ENCODE measurements around the gene F10. TPM values are rescaled to one million over a fixed set of nuclear protein-coding genes. Genes with fewer than 3 reads are reported as not detected.

Gene F10
- total and polyA plus RNA-seq, 9 of the 15 experiments (the other 6 are each of a cell fraction or from before 2014, with no cell fraction given) = 0.04 to 0.09 (median 0.07) TPM; not detected in 5

DNA sequence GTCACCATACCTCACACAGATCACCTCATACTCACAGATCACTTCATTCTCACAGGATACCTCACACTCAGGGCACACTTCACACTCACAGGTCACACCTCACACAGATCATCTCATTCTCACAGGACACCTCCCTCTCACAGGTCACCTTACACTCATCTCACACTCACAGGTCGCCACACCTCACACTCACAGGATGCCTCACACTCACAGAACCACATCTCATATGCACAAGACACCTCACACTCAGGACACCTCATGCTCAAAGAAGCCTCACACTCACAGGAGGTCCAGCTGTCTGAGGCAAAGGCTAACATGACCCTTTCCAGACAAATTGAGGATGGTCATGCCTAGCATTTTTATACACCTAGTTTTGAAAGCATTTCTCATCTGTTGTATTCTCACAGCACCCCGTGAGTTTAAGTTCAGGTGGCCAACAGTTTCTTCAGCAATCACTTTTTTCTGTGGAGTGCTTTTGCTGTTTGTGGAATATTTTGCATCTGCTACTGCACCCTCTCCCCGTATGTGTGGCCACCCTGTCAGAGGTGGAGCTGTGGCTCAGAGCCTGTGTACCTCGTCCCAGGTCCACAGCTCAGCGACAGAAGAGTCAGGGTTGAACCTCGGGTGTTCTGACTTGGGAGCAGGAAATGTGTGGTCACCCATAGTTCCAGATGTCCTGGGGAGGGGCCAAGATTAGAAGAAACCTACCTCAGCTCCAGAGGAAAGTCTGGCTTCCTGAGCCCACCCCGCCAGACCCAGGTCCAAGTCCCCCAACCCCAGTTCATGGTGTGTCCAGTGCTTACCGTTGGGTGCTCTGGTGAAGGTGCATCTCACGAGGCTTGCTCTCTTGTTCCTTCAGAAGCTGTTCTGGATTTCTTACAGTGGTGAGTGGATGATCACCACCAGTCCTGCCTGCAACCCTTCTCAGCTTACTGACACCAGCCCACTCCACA, 9.4 kb upstream of the F10 start:
- CTCF ChIA-PET (ENCODE audit: low intra/inter-chr PET ratio) = no interaction called here
- Histone ChIP-seq H3K27ac (ENCODE audit: extremely low read depth, low read depth, low read length) (no peak overlapping the region), H2AFZ (ENCODE audit: low read depth, low read length) (no peak overlapping the region), H3K79me2 (ENCODE audit: control insufficient read depth, insufficient read depth, low read length) (no peaks in the 10 kb centered on the region), H4K20me1 (replicated peaks; ENCODE audit: control insufficient read depth, insufficient read depth, low read length) (no peaks in the 10 kb centered on the region), H3K9me3 (replicated peaks; ENCODE audit: control insufficient read depth, insufficient read depth, low read depth, low read length) (no peaks in the 10 kb centered on the region), H3K27me3 (ENCODE audit: control insufficient read depth in 2 of 2, insufficient read depth in 2 of 2, low read length in 2 of 2) (peaks cover 2 to 39% of the 10 kb centered on the region in 2 experiments; a peak in 4 of 5 replicates), H3K4me1 (replicated peaks in 1 of 2; ENCODE audit: control insufficient read depth in 2 of 2, insufficient read depth in 2 of 2, low read length in 2 of 2) (no peaks in the 10 kb centered on the region; a peak in 1 of 5 replicates), H3K9ac (ENCODE audit: insufficient read depth in 1 of 2, low read depth in 2 of 2, low read length in 2 of 2) (no peak overlapping the region), H3K4me2 (ENCODE audit: insufficient read depth, low read length) (no peak overlapping the region), H3K36me3 (ENCODE audit: control insufficient read depth, insufficient read depth, low read length) (no peaks in the 10 kb centered on the region), H3K9me1 (ENCODE audit: control insufficient read depth, insufficient read depth, low read length) (no peaks in the 10 kb centered on the region), H3K4me3 (no peak overlapping the region)
- in situ Hi-C loops (cut with MboI) = no loop called here
- POLR2A ChIA-PET = interaction anchor here (0.7 kb wide), 1 partner anchor 938 kb away, joined by 3 read pairs; no protein-coding TSS in a partner anchor
- DNase-seq (ENCODE audit: extremely low read depth in 1 of 4, low spot score in 3 of 4) (no peak), FAIRE-seq (no peak), ATAC-seq (no peak)
- no TSS peak for BruUV-seq (replicated peaks)
- 2% methylated on average over 9 of the region's 9 CpGs for WGBS (ENCODE audit: insufficient coverage, low coverage, missing lambda C conversion rate)
- intact Hi-C loops (cut with micrococcal nuclease) = no loop called here
- TF ChIP-seq, protein P1, sequence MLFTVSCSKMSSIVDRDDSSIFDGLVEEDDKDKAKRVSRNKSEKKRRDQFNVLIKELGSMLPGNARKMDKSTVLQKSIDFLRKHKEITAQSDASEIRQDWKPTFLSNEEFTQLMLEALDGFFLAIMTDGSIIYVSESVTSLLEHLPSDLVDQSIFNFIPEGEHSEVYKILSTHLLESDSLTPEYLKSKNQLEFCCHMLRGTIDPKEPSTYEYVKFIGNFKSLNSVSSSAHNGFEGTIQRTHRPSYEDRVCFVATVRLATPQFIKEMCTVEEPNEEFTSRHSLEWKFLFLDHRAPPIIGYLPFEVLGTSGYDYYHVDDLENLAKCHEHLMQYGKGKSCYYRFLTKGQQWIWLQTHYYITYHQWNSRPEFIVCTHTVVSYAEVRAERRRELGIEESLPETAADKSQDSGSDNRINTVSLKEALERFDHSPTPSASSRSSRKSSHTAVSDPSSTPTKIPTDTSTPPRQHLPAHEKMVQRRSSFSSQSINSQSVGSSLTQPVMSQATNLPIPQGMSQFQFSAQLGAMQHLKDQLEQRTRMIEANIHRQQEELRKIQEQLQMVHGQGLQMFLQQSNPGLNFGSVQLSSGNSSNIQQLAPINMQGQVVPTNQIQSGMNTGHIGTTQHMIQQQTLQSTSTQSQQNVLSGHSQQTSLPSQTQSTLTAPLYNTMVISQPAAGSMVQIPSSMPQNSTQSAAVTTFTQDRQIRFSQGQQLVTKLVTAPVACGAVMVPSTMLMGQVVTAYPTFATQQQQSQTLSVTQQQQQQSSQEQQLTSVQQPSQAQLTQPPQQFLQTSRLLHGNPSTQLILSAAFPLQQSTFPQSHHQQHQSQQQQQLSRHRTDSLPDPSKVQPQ (CRISPR knock-in tag; IDR thresholded peaks at IDR 0.05; ENCODE audit: borderline replicate concordance) = no peak
- TF ChIP-seq SMARCB1 (IDR thresholded peaks at IDR 0.05; ENCODE audit: insufficient read length, low read depth) (no peak), FUS (optimal IDR thresholded peaks at IDR 0.05; ENCODE audit: low read depth, low read length) (no peak), ETV1 (tag; conservative IDR thresholded peaks at IDR 0.05; ENCODE audit: low read depth) (no peak), MEIS2 (IDR thresholded peaks at IDR 0.05; ENCODE audit: partially characterized antibody) (no peak), NCOA1 (IDR thresholded peaks at IDR 0.05; ENCODE audit: low read depth) (no peak), NR2C1 (IDR thresholded peaks at IDR 0.05) (no peak), NR2C1 (tag; IDR thresholded peaks at IDR 0.05) (no peak), MXI1 (IDR thresholded peaks at IDR 0.05; ENCODE audit: low read depth, low read length) (no peak), BRCA1 (IDR thresholded peaks at IDR 0.05) (no peak), BRCA1 (CRISPR knock-in tag; IDR thresholded peaks at IDR 0.05) (no peak), CBX3 (IDR thresholded peaks at IDR 0.05; ENCODE audit: borderline replicate concordance in 1 of 2, low read length in 2 of 2) (no peak)
- TF ChIP-seq, protein P2, sequence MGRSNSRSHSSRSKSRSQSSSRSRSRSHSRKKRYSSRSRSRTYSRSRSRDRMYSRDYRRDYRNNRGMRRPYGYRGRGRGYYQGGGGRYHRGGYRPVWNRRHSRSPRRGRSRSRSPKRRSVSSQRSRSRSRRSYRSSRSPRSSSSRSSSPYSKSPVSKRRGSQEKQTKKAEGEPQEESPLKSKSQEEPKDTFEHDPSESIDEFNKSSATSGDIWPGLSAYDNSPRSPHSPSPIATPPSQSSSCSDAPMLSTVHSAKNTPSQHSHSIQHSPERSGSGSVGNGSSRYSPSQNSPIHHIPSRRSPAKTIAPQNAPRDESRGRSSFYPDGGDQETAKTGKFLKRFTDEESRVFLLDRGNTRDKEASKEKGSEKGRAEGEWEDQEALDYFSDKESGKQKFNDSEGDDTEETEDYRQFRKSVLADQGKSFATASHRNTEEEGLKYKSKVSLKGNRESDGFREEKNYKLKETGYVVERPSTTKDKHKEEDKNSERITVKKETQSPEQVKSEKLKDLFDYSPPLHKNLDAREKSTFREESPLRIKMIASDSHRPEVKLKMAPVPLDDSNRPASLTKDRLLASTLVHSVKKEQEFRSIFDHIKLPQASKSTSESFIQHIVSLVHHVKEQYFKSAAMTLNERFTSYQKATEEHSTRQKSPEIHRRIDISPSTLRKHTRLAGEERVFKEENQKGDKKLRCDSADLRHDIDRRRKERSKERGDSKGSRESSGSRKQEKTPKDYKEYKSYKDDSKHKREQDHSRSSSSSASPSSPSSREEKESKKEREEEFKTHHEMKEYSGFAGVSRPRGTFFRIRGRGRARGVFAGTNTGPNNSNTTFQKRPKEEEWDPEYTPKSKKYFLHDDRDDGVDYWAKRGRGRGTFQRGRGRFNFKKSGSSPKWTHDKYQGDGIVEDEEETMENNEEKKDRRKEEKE (IDR thresholded peaks at IDR 0.05; ENCODE audit: borderline replicate concordance in 1 of 2, control insufficient read depth in 1 of 2, low read depth in 2 of 2, low read length in 1 of 2) = no peak
- TF ChIP-seq, protein P3, sequence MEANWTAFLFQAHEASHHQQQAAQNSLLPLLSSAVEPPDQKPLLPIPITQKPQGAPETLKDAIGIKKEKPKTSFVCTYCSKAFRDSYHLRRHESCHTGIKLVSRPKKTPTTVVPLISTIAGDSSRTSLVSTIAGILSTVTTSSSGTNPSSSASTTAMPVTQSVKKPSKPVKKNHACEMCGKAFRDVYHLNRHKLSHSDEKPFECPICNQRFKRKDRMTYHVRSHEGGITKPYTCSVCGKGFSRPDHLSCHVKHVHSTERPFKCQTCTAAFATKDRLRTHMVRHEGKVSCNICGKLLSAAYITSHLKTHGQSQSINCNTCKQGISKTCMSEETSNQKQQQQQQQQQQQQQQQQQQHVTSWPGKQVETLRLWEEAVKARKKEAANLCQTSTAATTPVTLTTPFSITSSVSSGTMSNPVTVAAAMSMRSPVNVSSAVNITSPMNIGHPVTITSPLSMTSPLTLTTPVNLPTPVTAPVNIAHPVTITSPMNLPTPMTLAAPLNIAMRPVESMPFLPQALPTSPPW (CRISPR knock-in tag; IDR thresholded peaks at IDR 0.05) = no peak

Data from K562 (cell line).